Pancreas (tissue), 10 donors: ENCODE measurements around the gene CLEC2A. TPM values are rescaled to one million over a fixed set of nuclear protein-coding genes. Genes with fewer than 3 reads are reported as not detected.

Experiments
- ATAC-seq, 4 donors: fragments of 200-7000 bp; cut with Tn5 transposase; one replicate each; pipeline versions ENCODE4 v1.8.0 to v1.9.1; 2020; ENCODE audit warnings: mild to moderate bottlenecking in 4 of 4, moderate library complexity in 4 of 4
- DNase-seq, 6 donors: peaks; one replicate each; pipeline ENCODE4 v3.0.0-alpha.2; 2020
- FAIRE-seq: peaks from 2 replicates; lab custom pipeline; 2012; peaks lifted over from hg19 to GRCh38; lab: Jason Lieb, UNC
- H3K27ac ChIP-seq, 4 donors: fragments of 200-600 bp; sonication (generic); 1 replicate in 3 of 4; 2 replicates in 1 of 4; pipeline versions ENCODE4 v1.5.0 to v1.8.0; 2020
- H3K27me3 ChIP-seq, 4 donors: fragments of 200-600 bp; one replicate each; pipeline ENCODE4 v1.8.0; 2021
- H3K36me3 ChIP-seq, 3 donors: fragments of 200-600 bp; sonication (generic) in 1 of 3; one replicate each; pipeline versions ENCODE4 v1.5.0 to v1.8.0; 2020 to 2021
- H3K4me1 ChIP-seq, 3 donors: fragments of 200-600 bp; one replicate each; pipeline ENCODE4 v1.8.0; 2021
- H3K4me3 ChIP-seq, 4 donors: fragments of 200-600 bp; sonication (generic) in 2 of 4; one replicate each; pipeline versions ENCODE4 v1.5.0 to v1.8.0; 2020 to 2021
- H3K9me3 ChIP-seq, 4 donors: fragments of 200-600 bp; one replicate each; pipeline ENCODE4 v1.8.0; 2021
- WGBS, 2 donors: extraction: QIAGEN DNeasy Blood & Tissue Kit; methylation state at CpG; one replicate each; pipeline ENCODE4 v1.1.7; 2013; 5-methylcytosine and 5-hydroxymethylcytosine counted together
- intact Hi-C, 3 donors: fragments of 100-400 bp; cut with DNase I; formaldehyde crosslinking; loops; one replicate each; pipeline versions ENCODE4 v1.11.1 to v1.14.2; 2022
- polyA plus RNA-seq, 2 donors: library from polyadenylated mRNA; stranded (reverse); fragments of 200-250 nt; gene quantifications; one replicate each; pipeline ENCODE4 v1.2.3, GENCODE V29; 2013
- total RNA-seq, 6 donors: library from RNA; stranded (reverse); fragmentation: NEBNext Ultra II Directional in 4 of 6; extraction: Animal tissue kit (Norgen Biotek cat#: 25700) in 4 of 6; gene quantifications; one replicate each; pipeline versions ENCODE4 v1.2.1 to v1.2.4, GENCODE V29; 2021 to 2023
- TF ChIP-seq, protein P1 (sequence below), 4 donors: fragments of 200-600 bp; sonication (generic) in 3 of 4; IDR thresholded peaks; one replicate each; pipeline versions ENCODE4 v1.5.0 to v1.8.0; 2021; ENCODE audit warnings: antibody characterized with exemption in 4 of 4
- donor health status: healthy with polysubstance abuse.
- donor health status: DM: no; HTN: no; CAD: no; lungs with moderate emphysema.
- donor health status: DM: no; HTN: no; CAD: no.
- donor health status: control.
- donor health status: control.
- donor health status: Bipolar disorder and iron deficiency.
- donor health status: DM: yes; HTN: yes; CAD: no.
- donor health status: DM: no; HTN: no; CAD: no.
- donor health status: DM: no; HTN: no; CAD: no.
- donor health status: DM: yes; HTN: yes; CAD: no.

The CLEC2A gene
- total and polyA plus RNA-seq, 8 donors = not detected

DNA sequence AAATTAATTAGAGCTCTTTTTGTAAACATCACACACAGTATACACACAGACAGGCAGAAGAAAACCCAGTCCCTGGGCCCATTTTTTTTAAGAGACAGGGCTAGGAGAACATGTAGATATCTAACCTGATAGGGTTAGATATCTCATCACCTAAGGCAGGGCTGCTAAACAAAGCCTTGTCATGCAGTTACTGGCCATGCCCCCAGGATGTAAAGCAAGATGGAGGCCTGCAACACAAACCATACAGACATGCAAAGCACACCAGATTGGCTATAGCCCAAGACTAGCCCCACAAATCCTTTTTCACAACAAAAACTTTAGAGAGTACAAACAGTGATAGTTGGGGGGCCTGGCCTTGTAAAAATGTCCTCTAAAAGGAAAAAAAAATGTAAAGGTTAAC lies 20.5 kb downstream of the CLEC2A start:
- Histone ChIP-seq H3K27me3 (no peaks in the 10 kb centered on the region), H3K4me1 (no peaks in the 10 kb centered on the region), H3K27ac (no peak overlapping the region), H3K4me3 (no peak overlapping the region), H3K36me3 (no peaks in the 10 kb centered on the region), H3K9me3 (no peaks in the 10 kb centered on the region)
- ATAC-seq (no peak), FAIRE-seq (no peak), DNase-seq (no peak)
- TF ChIP-seq, protein P1, sequence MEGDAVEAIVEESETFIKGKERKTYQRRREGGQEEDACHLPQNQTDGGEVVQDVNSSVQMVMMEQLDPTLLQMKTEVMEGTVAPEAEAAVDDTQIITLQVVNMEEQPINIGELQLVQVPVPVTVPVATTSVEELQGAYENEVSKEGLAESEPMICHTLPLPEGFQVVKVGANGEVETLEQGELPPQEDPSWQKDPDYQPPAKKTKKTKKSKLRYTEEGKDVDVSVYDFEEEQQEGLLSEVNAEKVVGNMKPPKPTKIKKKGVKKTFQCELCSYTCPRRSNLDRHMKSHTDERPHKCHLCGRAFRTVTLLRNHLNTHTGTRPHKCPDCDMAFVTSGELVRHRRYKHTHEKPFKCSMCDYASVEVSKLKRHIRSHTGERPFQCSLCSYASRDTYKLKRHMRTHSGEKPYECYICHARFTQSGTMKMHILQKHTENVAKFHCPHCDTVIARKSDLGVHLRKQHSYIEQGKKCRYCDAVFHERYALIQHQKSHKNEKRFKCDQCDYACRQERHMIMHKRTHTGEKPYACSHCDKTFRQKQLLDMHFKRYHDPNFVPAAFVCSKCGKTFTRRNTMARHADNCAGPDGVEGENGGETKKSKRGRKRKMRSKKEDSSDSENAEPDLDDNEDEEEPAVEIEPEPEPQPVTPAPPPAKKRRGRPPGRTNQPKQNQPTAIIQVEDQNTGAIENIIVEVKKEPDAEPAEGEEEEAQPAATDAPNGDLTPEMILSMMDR (IDR thresholded peaks at IDR 0.05) = no peak
- intact Hi-C loops = loop anchor here in 1 of 3 donors (10.0 kb wide), 1 partner anchor 87 kb away; the partner anchor contains the start of gene KLRF1

DNA sequence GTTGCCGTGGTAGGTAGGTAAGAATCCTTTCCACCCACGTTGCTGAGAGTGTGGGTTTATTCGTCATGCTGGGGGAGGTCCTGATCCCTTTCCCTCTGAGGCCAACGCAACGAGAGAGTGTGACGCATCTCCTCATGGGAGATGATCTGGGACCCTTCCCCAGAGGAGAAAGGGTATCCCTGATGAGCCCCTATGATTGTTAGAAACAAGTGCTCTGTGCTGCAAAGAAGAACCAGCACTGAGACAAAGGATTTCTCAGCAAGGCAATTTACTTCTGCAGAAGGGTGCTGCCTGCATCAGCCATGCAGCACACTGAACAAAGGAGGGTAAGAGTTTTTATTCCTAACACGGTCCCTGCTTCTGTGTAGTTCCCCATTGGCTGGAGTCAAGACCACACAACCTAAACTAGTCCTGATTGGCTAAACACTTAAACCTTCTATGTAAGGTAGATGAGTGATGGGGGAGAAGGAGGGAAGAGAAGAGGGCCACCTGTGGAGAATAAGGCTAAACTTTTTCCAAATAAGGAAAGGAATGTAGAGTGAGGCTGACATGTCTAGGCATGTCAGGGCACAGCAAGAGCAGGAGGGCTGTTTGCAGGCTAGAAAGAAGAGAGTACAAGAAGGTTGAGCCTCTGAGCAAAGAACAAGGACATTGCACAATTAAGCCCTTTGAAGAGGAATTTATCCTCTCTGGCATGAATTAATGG lies 21.3 kb downstream of the CLEC2A start:
- 67 to 76% methylated on average over 7 of the region's 7 CpGs for WGBS, 2 donors
- DNase-seq (no peak), FAIRE-seq (no peak), ATAC-seq (no peak)
- TF ChIP-seq, protein P1 (IDR thresholded peaks at IDR 0.05) = no peak
- Histone ChIP-seq H3K9me3 (no peaks in the 10 kb centered on the region), H3K36me3 (no peaks in the 10 kb centered on the region), H3K27me3 (no peaks in the 10 kb centered on the region), H3K4me1 (no peaks in the 10 kb centered on the region), H3K27ac (no peak overlapping the region), H3K4me3 (no peak overlapping the region)
- intact Hi-C loops = loop anchor here in 1 of 3 donors (10.0 kb wide), 1 partner anchor 86 kb away; the partner anchor contains the start of gene KLRF1

DNA sequence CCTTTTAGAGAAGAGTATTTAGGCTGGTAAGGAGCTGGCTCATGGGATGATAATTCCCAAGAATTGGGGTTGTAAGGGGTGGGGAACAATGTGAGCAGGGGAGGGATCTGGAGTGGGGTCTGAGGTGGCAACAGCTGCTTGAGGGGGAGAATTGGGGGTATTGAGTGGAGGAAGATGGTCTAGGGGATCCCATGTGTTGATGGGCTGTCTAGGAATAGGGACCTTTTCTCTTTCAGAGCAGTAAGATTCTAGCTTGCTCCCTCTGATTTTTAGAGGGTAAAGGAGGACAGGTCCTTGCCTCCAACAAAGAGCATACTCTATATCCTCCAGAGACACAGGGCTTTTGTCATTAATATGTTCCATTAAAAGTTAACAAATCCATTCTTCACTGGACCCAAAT lies 22.4 kb downstream of the CLEC2A start:
- intact Hi-C loops = loop anchor here in 1 of 3 donors (10.0 kb wide), 1 partner anchor 85 kb away; the partner anchor contains the start of gene KLRF1
- H3K4me3 ChIP-seq = no peak overlapping the region
- no peaks in the 10 kb centered on the region for H3K9me3 ChIP-seq
- no peak for FAIRE-seq
- H3K4me1 ChIP-seq = no peaks in the 10 kb centered on the region
- TF ChIP-seq, protein P1 (IDR thresholded peaks at IDR 0.05) = no peak
- ATAC-seq = no peak
- H3K27me3 ChIP-seq = no peaks in the 10 kb centered on the region
- H3K27ac ChIP-seq = no peak overlapping the region
- H3K36me3 ChIP-seq = no peaks in the 10 kb centered on the region
- no peak for DNase-seq

DNA sequence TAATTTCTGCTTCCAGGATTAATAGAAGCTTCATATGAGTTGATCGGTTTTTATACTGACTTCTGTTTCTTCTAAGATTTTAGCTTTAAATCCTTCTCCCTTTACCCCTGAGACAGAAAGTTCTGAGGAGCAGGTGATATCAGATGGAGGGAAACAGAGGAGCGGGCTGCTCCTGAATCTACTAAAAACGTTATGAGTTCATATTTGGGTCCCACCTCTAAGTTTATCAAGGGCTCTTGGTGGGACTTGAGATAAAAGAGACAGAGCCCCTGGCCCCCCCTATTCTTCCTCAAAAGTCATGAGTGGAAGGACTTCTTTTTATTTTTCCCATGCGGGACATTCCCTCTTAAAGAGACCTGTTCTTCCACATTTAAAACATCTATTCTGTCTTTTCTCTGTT lies 23.8 kb downstream of the CLEC2A start:
- 71 to 77% methylated on average over 4 of the region's 4 CpGs for WGBS, 2 donors
- no peaks in the 10 kb centered on the region for H3K36me3 ChIP-seq
- H3K27me3 ChIP-seq = no peaks in the 10 kb centered on the region
- intact Hi-C loops = no loop called here
- no peak for ATAC-seq
- no peak overlapping the region for H3K4me3 ChIP-seq
- H3K27ac ChIP-seq = no peak overlapping the region
- no peak for DNase-seq
- H3K4me1 ChIP-seq = no peaks in the 10 kb centered on the region
- FAIRE-seq = no peak
- no peaks in the 10 kb centered on the region for H3K9me3 ChIP-seq
- TF ChIP-seq, protein P1 (IDR thresholded peaks at IDR 0.05) = no peak

DNA sequence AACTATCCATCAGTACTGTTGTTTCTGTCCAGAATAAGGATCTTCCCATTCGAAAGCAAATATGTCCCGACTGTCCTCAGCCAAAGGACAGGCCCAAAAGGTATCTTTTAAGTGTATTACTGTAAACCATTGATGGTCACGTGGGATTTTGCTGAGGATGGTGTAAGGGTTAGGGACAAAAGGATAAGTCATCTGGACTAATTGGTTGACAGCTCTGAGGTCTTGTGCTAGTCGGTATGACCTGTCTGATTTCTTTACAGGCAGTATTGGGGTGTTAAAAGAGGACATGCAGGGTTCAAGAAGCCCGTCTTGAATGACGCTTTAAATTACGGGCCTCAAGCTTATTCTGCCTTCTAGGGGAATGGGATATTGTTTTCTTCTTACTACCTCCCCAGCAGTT lies 24.4 kb downstream of the CLEC2A start:
- Histone ChIP-seq H3K27ac (no peak overlapping the region), H3K4me3 (no peak overlapping the region), H3K27me3 (no peaks in the 10 kb centered on the region), H3K9me3 (no peaks in the 10 kb centered on the region), H3K4me1 (no peaks in the 10 kb centered on the region), H3K36me3 (no peaks in the 10 kb centered on the region)
- DNase-seq = no peak
- no peak for ATAC-seq
- TF ChIP-seq, protein P1 (IDR thresholded peaks at IDR 0.05) = no peak
- intact Hi-C loops = no loop called here
- 72 to 79% methylated on average over 7 of the region's 7 CpGs for WGBS, 2 donors
- no peak for FAIRE-seq
